Ascending aorta (tissue), 2 donors: ENCODE results near the gene B3GALNT1. TPM values are rescaled to one million over a fixed set of nuclear protein-coding genes. Genes with fewer than 3 reads are reported as not detected.

ENCODE experiments used
- DNase-seq, 2 donors: peaks; one replicate each; pipeline ENCODE4 v3.0.0-alpha.2; 2019; ENCODE audit warnings: low spot score in 2 of 2
- H3K27ac ChIP-seq, 2 donors: fragments of 200-600 bp; sonication (generic); one replicate each; pipeline ENCODE4 v1.5.1; 2016 to 2017; ENCODE audit warnings: mild to moderate bottlenecking in 1 of 2
- H3K27me3 ChIP-seq: fragments of 200-600 bp; sonication (generic); one replicate; pipeline ENCODE4 v1.5.1; 2017
- H3K36me3 ChIP-seq, 2 donors: fragments of 200-600 bp; sonication (generic); one replicate each; pipeline ENCODE4 v1.5.1; 2016
- H3K4me1 ChIP-seq, 2 donors: fragments of 200-600 bp; sonication (generic); one replicate each; pipeline ENCODE4 v1.5.1; 2016 to 2017; ENCODE audit warnings: mild to moderate bottlenecking in 1 of 2
- H3K4me3 ChIP-seq, 2 donors: fragments of 200-600 bp; sonication (generic); one replicate each; pipeline ENCODE4 v1.5.1; 2016 to 2017; ENCODE audit warnings: mild to moderate bottlenecking in 1 of 2
- H3K9me3 ChIP-seq, 2 donors: fragments of 200-600 bp; sonication (generic); one replicate each; pipeline ENCODE4 v1.5.1; 2016
- intact Hi-C: fragments of 100-400 bp; cut with DNase I; formaldehyde crosslinking; loops from one replicate; pipeline ENCODE4 v1.15.1; 2023
- total RNA-seq: library from RNA; depleted of rRNA; stranded (reverse); fragments of >200 nt; gene quantifications from one replicate; pipeline ENCODE4 v1.1.0, GENCODE V29; 2016
- TF ChIP-seq, protein P1 (sequence below), 3 experiments: fragments of 200-600 bp in 2 of 3; fragments of 450-650 bp in 1 of 3; sonication (generic) in 2 of 3; IDR thresholded peaks; one replicate each; pipeline ENCODE4 v1.5.1; 2016 to 2019; ENCODE audit warnings: antibody characterized with exemption in 3 of 3, mild to moderate bottlenecking in 1 of 3, moderate library complexity in 1 of 3

Gene B3GALNT1
- total RNA-seq, 1 donor from 2014 or later, result 55.6 TPM

DNA sequence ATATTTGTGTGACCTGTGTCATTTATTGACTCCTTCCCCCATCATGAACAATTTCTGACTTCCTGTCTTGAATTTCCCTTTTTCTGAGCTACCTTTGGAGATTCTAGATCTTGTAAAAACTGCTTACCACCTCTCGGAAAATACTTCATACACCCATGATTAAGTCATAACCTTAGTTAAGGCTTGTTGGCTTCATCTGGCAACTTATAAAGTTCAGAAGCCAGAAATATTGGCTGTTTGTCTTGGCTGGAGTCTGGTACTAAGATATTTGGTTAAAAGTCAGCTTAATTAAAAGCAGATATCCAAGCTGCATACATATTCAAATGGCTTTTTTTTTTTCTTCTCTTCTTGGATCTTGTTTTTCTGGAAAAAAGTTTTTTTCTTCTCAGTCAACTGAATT is 37.3 kb upstream of the B3GALNT1 start:
- no peak for DNase-seq
- Histone ChIP-seq H3K27ac (no peak overlapping the region), H3K4me3 (no peak overlapping the region), H3K27me3 (no peaks in the 10 kb centered on the region), H3K4me1 (peaks cover 0 to 2% of the 10 kb centered on the region in 2 donors), H3K36me3 (no peaks in the 10 kb centered on the region), H3K9me3 (no peaks in the 10 kb centered on the region)
- TF ChIP-seq, protein P1, sequence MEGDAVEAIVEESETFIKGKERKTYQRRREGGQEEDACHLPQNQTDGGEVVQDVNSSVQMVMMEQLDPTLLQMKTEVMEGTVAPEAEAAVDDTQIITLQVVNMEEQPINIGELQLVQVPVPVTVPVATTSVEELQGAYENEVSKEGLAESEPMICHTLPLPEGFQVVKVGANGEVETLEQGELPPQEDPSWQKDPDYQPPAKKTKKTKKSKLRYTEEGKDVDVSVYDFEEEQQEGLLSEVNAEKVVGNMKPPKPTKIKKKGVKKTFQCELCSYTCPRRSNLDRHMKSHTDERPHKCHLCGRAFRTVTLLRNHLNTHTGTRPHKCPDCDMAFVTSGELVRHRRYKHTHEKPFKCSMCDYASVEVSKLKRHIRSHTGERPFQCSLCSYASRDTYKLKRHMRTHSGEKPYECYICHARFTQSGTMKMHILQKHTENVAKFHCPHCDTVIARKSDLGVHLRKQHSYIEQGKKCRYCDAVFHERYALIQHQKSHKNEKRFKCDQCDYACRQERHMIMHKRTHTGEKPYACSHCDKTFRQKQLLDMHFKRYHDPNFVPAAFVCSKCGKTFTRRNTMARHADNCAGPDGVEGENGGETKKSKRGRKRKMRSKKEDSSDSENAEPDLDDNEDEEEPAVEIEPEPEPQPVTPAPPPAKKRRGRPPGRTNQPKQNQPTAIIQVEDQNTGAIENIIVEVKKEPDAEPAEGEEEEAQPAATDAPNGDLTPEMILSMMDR (IDR thresholded peaks at IDR 0.05), result no peak
- intact Hi-C loops, result no loop called here

DNA sequence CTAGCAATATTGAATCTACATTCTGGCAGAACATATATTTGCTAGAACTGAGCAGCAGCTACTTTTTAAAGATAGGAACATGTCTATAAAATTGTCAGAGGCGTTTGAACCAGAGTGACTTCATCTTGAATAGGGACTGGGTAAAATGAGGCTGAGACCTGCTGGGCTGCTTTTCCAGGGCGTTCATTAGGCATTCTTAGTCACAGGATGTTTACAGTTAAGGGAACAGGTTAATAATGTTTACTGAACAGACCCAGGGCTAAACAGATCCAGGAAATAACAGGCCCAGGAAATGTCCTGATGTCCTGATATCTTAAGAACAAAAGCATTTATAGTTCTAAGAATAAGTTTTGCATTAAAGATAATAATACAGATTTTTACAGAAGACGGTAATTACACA is 34.5 kb upstream of the B3GALNT1 start:
- Histone ChIP-seq H3K27ac (no peak overlapping the region), H3K27me3 (no peaks in the 10 kb centered on the region), H3K4me1 (peaks cover 0 to 2% of the 10 kb centered on the region in 2 donors), H3K36me3 (no peaks in the 10 kb centered on the region), H3K9me3 (no peaks in the 10 kb centered on the region), H3K4me3 (no peak overlapping the region)
- DNase-seq, result no peak
- intact Hi-C loops, result no loop called here
- TF ChIP-seq, protein P1 (IDR thresholded peaks at IDR 0.05), result no peak

DNA sequence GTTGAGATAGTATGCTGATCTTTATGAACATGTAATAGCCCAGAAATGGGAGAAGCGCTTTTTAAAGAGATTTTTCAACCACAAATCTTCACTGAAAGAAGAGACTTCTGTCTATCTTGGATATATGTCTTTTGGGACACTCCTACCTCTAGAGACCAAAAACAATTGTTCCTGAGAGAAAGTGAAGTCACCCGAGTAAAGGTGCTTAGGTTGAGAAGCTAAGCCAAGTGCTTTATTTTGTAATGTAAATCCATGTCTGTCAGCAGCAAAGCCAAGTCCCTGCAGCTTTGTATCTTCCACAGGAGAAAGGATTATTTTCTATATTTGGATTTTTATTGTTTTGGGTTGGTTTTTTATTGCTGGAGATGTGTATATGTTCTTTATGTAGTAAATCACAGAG is 32.1 kb upstream of the B3GALNT1 start:
- TF ChIP-seq, protein P1 (IDR thresholded peaks at IDR 0.05), result no peak
- intact Hi-C loops, result no loop called here
- Histone ChIP-seq H3K27me3 (no peaks in the 10 kb centered on the region), H3K27ac (no peak overlapping the region), H3K36me3 (no peaks in the 10 kb centered on the region), H3K9me3 (no peaks in the 10 kb centered on the region), H3K4me1 (no peaks in the 10 kb centered on the region), H3K4me3 (no peak overlapping the region)
- no peak for DNase-seq

DNA sequence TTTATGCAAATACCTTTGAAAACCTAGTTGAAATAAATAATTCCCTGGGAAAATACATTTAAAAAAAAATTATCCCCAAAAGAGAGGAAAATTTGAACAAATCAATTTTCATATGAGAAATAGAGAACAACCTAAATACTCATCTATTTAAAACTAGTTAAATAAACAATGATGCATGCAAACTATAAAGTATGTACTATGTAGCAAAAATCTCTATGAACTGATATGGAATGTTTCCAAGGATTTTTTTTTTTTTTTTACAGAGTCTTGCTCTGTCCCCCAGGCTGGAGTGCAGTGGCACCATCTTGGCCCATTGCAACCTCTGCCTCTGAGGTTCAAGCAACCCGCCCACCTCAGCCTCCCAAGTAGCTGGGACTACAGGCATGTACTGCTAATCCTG is 27.2 kb upstream of the B3GALNT1 start:
- TF ChIP-seq, protein P1 (IDR thresholded peaks at IDR 0.05), result no peak
- Histone ChIP-seq H3K36me3 (no peaks in the 10 kb centered on the region), H3K9me3 (no peaks in the 10 kb centered on the region), H3K4me1 (no peaks in the 10 kb centered on the region), H3K4me3 (no peak overlapping the region), H3K27me3 (no peaks in the 10 kb centered on the region), H3K27ac (no peak overlapping the region)
- DNase-seq, result no peak
- intact Hi-C loops, result no loop called here

DNA sequence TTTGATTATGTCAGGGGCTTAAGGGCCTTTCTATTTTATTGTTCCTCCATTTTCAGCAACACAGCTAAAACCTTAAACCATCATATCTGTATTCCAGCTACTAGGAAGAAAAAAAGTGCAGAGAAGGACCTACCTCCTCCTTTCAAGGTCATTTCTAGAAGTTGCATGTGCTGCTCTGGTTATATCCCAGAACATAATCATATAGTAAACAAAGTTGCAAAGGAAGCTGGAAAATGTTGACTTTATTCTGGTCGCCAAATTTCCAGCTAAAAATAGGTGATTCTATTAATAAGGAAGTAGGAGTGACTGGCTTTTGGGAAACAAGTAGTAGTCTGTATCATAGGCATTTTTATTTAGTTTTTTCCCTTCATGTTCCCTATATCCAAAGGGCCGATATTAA is 21.3 kb upstream of the B3GALNT1 start:
- intact Hi-C loops, result no loop called here
- H3K9me3 ChIP-seq, result peaks cover 21 to 40% of the 10 kb centered on the region in 2 donors
- no peak overlapping the region for H3K4me3 ChIP-seq
- no peaks in the 10 kb centered on the region for H3K4me1 ChIP-seq
- no peaks in the 10 kb centered on the region for H3K27me3 ChIP-seq
- TF ChIP-seq, protein P1 (IDR thresholded peaks at IDR 0.05), result no peak
- no peak overlapping the region for H3K27ac ChIP-seq
- no peaks in the 10 kb centered on the region for H3K36me3 ChIP-seq
- DNase-seq, result no peak

DNA sequence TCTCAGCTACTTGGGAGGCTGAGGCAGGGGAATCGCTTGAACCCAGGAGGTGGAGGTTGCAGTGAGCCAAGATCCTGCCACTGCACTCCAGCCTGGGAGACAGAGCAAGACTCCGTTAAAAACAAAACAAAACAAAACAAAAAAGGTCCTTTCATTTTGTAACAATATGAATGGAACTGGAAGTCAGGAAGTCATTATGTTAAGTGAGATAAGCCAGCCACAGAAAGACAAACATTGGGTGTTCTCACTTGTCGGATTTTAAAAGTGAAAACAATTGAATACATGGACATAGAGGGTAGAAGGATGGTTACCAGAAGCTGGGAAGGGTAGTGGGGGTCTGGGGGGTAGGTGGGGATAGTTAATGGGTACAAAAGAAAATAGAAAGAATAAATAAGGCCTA is 12.5 kb upstream of the B3GALNT1 start:
- intact Hi-C loops, result no loop called here
- H3K4me3 ChIP-seq, result no peak overlapping the region
- H3K9me3 ChIP-seq, result peaks cover 25 to 88% of the 10 kb centered on the region in 2 donors
- no peak for DNase-seq
- H3K27me3 ChIP-seq, result no peaks in the 10 kb centered on the region
- H3K4me1 ChIP-seq, result no peaks in the 10 kb centered on the region
- TF ChIP-seq, protein P1 (IDR thresholded peaks at IDR 0.05), result no peak
- H3K36me3 ChIP-seq, result no peaks in the 10 kb centered on the region
- no peak overlapping the region for H3K27ac ChIP-seq
